HG03354 (cell line): Measurements from ENCODE around the gene RANGAP1.

Experiments
- ATAC-seq: cut with Tn5 transposase; IDR thresholded peaks from one replicate; pipeline ENCODE4 v1.9.1; 2021; ENCODE audit warnings: mild to moderate bottlenecking; ENCODE audit not compliant: unreplicated experiment, poor library complexity, severe bottlenecking

The RANGAP1 gene, protein sequence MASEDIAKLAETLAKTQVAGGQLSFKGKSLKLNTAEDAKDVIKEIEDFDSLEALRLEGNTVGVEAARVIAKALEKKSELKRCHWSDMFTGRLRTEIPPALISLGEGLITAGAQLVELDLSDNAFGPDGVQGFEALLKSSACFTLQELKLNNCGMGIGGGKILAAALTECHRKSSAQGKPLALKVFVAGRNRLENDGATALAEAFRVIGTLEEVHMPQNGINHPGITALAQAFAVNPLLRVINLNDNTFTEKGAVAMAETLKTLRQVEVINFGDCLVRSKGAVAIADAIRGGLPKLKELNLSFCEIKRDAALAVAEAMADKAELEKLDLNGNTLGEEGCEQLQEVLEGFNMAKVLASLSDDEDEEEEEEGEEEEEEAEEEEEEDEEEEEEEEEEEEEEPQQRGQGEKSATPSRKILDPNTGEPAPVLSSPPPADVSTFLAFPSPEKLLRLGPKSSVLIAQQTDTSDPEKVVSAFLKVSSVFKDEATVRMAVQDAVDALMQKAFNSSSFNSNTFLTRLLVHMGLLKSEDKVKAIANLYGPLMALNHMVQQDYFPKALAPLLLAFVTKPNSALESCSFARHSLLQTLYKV

DNA sequence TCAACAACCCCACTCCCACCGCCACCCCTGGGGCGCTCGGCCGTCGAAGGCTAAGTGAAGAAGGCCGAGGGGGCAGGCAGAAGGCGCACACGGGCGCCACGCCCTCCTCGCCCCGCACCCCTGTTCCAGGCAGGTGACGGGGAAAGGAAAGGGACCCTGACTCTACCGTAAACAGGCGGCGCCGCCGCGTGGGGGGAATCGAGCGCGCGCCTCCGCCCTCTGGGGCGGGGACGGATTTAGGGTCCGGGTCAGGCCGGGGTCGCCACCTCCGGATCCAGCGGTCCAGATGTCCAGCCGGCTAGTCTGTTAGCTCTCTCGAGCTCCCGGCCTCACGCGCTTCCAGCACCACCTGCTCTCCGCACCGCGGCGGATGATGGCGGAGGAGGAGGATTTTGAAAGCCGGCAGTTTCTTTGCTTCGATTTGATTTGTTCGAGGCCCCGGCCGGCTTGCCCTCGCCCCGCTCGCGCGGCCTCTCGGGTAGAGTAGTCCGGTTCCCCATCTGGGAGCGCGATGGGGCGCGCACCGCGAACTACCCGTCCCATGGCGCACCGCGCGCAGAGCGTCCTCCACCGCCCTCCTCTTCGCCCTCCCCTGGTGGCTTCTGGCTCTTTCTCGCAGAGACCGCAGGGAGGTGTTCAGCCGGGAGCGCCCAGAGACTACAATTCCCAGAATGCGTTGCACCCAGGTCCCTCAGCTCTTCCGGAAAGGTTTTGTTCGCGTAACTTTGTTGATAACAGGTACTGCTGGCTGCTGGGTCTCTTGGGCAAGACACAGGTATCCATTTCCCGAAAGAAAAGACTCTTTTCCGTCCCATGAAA lies at the start of gene RANGAP1:
TSS of gene RANGAP1 (minus strand) at position 368 of the 819 bp plus-strand sequence. CDS start 5,143 bp downstream, outside the sequence.
- peak; percentile 92 for ATAC-seq

GRCh38 chr22:41334951-41335635 lies 49.1 kb upstream of the RANGAP1 start:
- no peak for ATAC-seq

GRCh38 chr22:41334215-41334614 lies 48.2 kb upstream of the RANGAP1 start:
- no peak for ATAC-seq

DNA sequence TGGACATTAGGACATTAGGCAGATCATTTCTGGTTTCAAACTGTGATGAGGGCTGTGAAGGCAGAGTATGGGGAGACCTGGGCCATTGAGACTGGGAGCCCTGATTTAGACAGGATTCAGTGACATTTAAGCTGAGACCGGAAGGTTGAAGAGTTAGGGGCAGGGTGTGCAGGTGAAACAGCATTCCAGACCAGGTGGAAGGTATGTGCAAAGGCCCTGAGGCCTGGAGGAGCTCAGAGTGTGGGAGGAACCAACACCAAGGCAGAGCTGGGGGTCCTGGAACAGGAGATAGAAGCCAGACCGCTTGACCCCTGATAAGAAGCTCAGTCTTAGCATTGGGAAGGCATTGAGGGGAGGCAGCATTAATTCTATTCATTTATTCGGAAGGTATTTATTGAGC lies 47.8 kb upstream of the RANGAP1 start:
- ATAC-seq: no peak

GRCh38 chr22:41332217-41332939 lies 46.4 kb upstream of the RANGAP1 start:
- ATAC-seq: no peak

GRCh38 chr22:41330169-41330568 lies 44.2 kb upstream of the RANGAP1 start:
- no peak for ATAC-seq

- no peak for ATAC-seq
Measured at GRCh38 chr22:41327124-41327523, 41.1 kb upstream of the RANGAP1 start.

DNA sequence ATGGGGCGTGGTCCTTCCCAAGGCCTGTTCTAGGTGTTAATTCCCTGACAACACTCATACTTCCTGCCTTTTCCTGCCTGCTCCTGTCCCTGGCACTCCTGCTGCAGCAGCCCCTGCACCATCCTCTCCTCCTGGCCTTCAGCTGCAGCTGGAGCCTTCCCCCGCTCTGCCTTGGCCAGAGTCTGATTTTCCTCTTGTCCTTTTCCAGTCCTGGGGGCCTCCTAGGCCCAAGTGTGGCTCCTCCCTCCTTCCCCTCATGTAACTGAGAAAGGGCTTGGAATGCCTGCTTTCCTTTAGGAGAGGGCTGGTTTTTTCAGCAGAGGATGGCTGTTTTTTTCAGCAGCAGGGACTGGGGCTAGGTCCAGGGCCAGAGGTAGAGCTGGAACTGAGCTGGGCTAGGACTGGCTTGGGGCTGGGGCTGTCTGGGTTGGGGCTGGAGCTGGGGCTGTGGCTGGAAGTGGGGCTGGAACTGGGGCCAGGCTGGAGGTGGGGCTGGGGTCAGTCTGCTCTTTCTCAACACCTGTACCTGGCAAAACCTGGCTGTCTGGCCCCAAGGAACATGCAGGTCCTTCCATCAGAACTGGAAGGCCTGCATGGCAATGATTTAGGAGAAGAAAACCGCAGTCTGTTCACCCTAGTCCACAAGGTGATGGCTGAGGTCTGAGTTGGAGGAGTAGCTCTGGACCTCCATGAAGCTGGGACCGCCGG lies 39.0 kb upstream of the RANGAP1 start:
- no peak for ATAC-seq

GRCh38 chr22:41320416-41321240 lies 34.6 kb upstream of the RANGAP1 start:
- no peak for ATAC-seq

- no peak for ATAC-seq
Measured at GRCh38 chr22:41315586-41315985, 29.6 kb upstream of the RANGAP1 start.

DNA sequence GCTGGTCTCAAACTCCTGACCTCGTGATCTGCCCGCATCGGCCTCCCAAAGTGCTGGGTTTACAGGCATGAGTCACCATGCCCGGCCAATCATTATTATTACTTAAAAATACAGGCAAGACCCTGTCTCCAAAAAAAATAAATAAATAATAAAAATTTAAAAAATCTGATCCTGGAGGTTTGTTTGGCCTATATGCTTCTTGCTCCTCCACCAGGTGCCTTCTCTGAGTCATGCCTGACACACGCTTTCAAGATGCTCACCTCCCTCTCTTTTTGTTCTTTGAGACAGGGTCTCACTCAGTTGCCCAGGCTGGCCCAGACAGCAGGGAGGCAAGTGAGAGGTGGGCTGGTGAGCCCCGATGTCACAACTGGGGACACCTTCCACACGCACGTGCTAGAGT lies 28.8 kb upstream of the RANGAP1 start:
- no peak for ATAC-seq

GRCh38 chr22:41311487-41311886 lies 25.5 kb upstream of the RANGAP1 start:
- ATAC-seq: no peak

GRCh38 chr22:41310336-41310735 lies 24.3 kb upstream of the RANGAP1 start:
- ATAC-seq: no peak

- ATAC-seq: no peak
Measured at GRCh38 chr22:41308544-41308947, 22.6 kb upstream of the RANGAP1 start.

DNA sequence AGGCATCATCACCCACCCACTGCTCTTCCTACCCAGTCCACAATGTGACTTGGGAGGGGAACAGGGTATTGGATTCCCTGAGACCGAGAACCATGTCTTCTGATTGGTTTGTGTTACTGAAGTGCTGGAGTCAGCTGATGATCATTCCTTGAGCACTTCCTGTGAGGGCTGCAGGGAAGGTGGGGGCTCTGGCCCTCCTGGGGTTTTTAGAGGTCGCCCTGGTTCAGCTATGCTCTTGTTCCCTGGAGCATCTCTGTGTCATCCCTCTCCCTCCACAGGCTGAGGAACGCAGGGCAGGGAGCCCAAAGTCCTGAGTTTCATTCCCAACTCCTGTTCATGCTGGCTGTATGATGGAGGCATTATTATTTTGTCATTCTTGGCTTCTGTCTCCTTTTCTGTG lies 22.1 kb upstream of the RANGAP1 start:
- no peak for ATAC-seq

GRCh38 chr22:41305646-41306045 lies 19.7 kb upstream of the RANGAP1 start:
- ATAC-seq: no peak

DNA sequence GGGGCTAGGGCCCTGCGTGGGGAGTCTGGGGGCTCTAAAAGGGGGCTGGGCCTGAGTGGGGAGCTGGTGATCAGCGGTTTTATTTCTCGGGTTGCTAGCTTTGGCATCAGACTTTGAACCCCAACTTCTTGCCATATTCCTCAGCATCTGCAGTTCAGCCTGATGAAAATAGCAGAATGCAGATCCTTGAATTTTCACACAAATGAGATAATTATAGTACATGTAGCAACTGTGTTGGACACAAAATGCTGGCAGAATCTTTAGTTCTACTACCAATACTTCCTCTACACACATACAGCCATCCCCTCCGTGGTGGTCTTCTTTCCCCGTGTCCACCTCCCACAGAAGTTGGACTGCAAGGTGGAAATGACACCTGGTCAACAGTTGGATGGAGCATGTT lies 16.8 kb upstream of the RANGAP1 start:
- no peak for ATAC-seq
